ENCODE results near the gene DMGDH. TPM values are rescaled to one million over a fixed set of nuclear protein-coding genes. Genes with fewer than 3 reads are reported as not detected.

DMGDH gene
- total and polyA plus RNA-seq, 2 donors (not counting 1 experiment from before 2014, with no cell fraction given): 0.47 to 0.63 TPM

GRCh38 chr5:78993165-78993564 lies 76.3 kb downstream of the DMGDH start:
- intact Hi-C loops (cut with micrococcal nuclease): no loop called here
- Histone ChIP-seq H4K20me1 (ENCODE audit: control insufficient read depth, insufficient read depth, low read length, poor library complexity, severe bottlenecking) (no peaks in the 10 kb centered on the region), H3K79me2 (ENCODE audit: control insufficient read depth, insufficient read depth, low read length) (no peaks in the 10 kb centered on the region), H3K27ac (ENCODE audit: low read length in 2 of 2) (no peak overlapping the region), H3K4me2 (replicated peaks; ENCODE audit: low read depth, low read length, poor library complexity, severe bottlenecking) (no peak overlapping the region), H2AFZ (ENCODE audit: insufficient read depth, low read depth, low read length, poor library complexity, severe bottlenecking) (no peak overlapping the region), H3K36me3 (replicated peaks in 1 of 2; ENCODE audit: control extremely low read depth in 1 of 2, control insufficient read depth in 1 of 2, extremely low read depth in 1 of 2, insufficient read depth in 2 of 2, low read length in 1 of 2) (no peaks in the 10 kb centered on the region), H3K4me3 (ENCODE audit: control extremely low read depth in 1 of 5, extremely low read depth in 1 of 5, insufficient read depth in 1 of 5, low read depth in 2 of 5, low read length in 4 of 5) (no peak overlapping the region), H3K9me3 (ENCODE audit: control extremely low read depth in 1 of 3, control insufficient read depth in 2 of 3, insufficient read depth in 1 of 3, low read length in 2 of 3) (no peaks in the 10 kb centered on the region), H3K4me1 (ENCODE audit: control insufficient read depth in 2 of 2, insufficient read depth in 2 of 2, low read length in 2 of 2) (no peaks in the 10 kb centered on the region), H3K9ac (ENCODE audit: low read length) (no peak overlapping the region), H3K27me3 (replicated peaks in 1 of 4; ENCODE audit: control extremely low read depth in 1 of 4, control insufficient read depth in 3 of 4, insufficient read depth in 4 of 4, low read length in 3 of 4) (no peaks in the 10 kb centered on the region)
- ATAC-seq (ENCODE audit: low read depth): no peak
- TF ChIP-seq EZH2 (IDR thresholded peaks at IDR 0.05; ENCODE audit: borderline replicate concordance, insufficient read depth, low read depth, low read length, poor library complexity, severe bottlenecking): no peak
- TF ChIP-seq CTCF (IDR thresholded peaks at IDR 0.05): no peak
- Mint-ChIP-seq H3K4me1 (no peaks in the 10 kb centered on the region), H3K27ac (no peak overlapping the region), H3K4me3 (no peak overlapping the region), H3K27me3 (peaks cover 2% of the 10 kb centered on the region), H3K9me3 (ENCODE audit: insufficient read depth) (no peaks in the 10 kb centered on the region)
- DNase-seq: no peak
- POLR2A ChIA-PET: no interaction called here
- CTCF ChIA-PET: no interaction called here

- intact Hi-C loops (cut with micrococcal nuclease): no loop called here
- CTCF ChIA-PET: no interaction called here
These were observed 77.3 kb downstream of the DMGDH start for GRCh38 chr5:78992146-78992545.

More at GRCh38 chr5:78992146-78992545, 77.3 kb downstream of the DMGDH start:
- Histone ChIP-seq H3K4me1 (ENCODE audit: control insufficient read depth in 2 of 2, insufficient read depth in 2 of 2, low read length in 2 of 2) (no peaks in the 10 kb centered on the region), H3K4me3 (ENCODE audit: control extremely low read depth in 1 of 5, extremely low read depth in 1 of 5, insufficient read depth in 1 of 5, low read depth in 2 of 5, low read length in 4 of 5) (no peak overlapping the region), H2AFZ (ENCODE audit: insufficient read depth, low read depth, low read length, poor library complexity, severe bottlenecking) (no peak overlapping the region), H3K4me2 (replicated peaks; ENCODE audit: low read depth, low read length, poor library complexity, severe bottlenecking) (no peak overlapping the region), H3K79me2 (ENCODE audit: control insufficient read depth, insufficient read depth, low read length) (no peaks in the 10 kb centered on the region), H3K27me3 (replicated peaks in 1 of 4; ENCODE audit: control extremely low read depth in 1 of 4, control insufficient read depth in 3 of 4, insufficient read depth in 4 of 4, low read length in 3 of 4) (no peaks in the 10 kb centered on the region), H3K9me3 (ENCODE audit: control extremely low read depth in 1 of 3, control insufficient read depth in 2 of 3, insufficient read depth in 1 of 3, low read length in 2 of 3) (no peaks in the 10 kb centered on the region), H3K36me3 (replicated peaks in 1 of 2; ENCODE audit: control extremely low read depth in 1 of 2, control insufficient read depth in 1 of 2, extremely low read depth in 1 of 2, insufficient read depth in 2 of 2, low read length in 1 of 2) (no peaks in the 10 kb centered on the region), H3K27ac (ENCODE audit: low read length in 2 of 2) (no peak overlapping the region), H3K9ac (ENCODE audit: low read length) (no peak overlapping the region), H4K20me1 (ENCODE audit: control insufficient read depth, insufficient read depth, low read length, poor library complexity, severe bottlenecking) (no peaks in the 10 kb centered on the region)
- no peak overlapping the region for H3K27ac Mint-ChIP-seq
- POLR2A ChIA-PET: no interaction called here
- WGBS (ENCODE audit: insufficient coverage): no CpG with 5 or more reads among the region's 2 CpGs
- no peaks in the 10 kb centered on the region for H3K9me3 Mint-ChIP-seq (ENCODE audit: insufficient read depth)
- no peaks in the 10 kb centered on the region for H3K4me1 Mint-ChIP-seq
- H3K27me3 Mint-ChIP-seq: no peaks in the 10 kb centered on the region
- DNase-seq (no peak), ATAC-seq (ENCODE audit: low read depth) (no peak)
- TF ChIP-seq CTCF (IDR thresholded peaks at IDR 0.05) (no peak), EZH2 (IDR thresholded peaks at IDR 0.05; ENCODE audit: borderline replicate concordance, insufficient read depth, low read depth, low read length, poor library complexity, severe bottlenecking) (no peak)
- no peak overlapping the region for H3K4me3 Mint-ChIP-seq
